Adipose tissue (tissue), 3 donors: Measurements from ENCODE around the gene CYS1. TPM values are rescaled to one million over a fixed set of nuclear protein-coding genes. Genes with fewer than 3 reads are reported as not detected.
"Not testable (repeated sequence)": the region's sequence is repeated elsewhere in the genome, so short reads cannot be mapped to it uniquely, and the experiment has no call there.

ENCODE experiments used
- H3K27ac ChIP-seq: one replicate; pipeline ENCODE4 v1.5.1; 2013; ENCODE audit warnings: low read depth, low read length
- WGBS, 3 donors: extraction: QIAGEN DNeasy Blood & Tissue Kit; methylation state at CpG; one replicate each; pipeline ENCODE4 v1.1.7; 2013; 5-methylcytosine and 5-hydroxymethylcytosine counted together
- polyA plus RNA-seq, 3 donors: library from polyadenylated mRNA; stranded (reverse); fragments of 200-250 nt; gene quantifications; one replicate each; pipeline ENCODE4 v1.2.3, GENCODE V29; 2013
- donor health status: healthy with polysubstance abuse.
- donor health status: Bipolar disorder and iron deficiency.
- donor health status: healthy.

Gene CYS1
- polyA plus RNA-seq, 3 donors, result 0.22 to 14.2 (median 2.4) TPM

- no peak overlapping the region for H3K27ac ChIP-seq
- WGBS, 3 donors, result 60 to 80% (median 67%) methylated on average over 16 of the region's 16 CpGs
Measured at GRCh38 chr2:10039658-10040410, 40.4 kb downstream of the CYS1 start.

GRCh38 chr2:10038716-10039115 is 41.5 kb downstream of the CYS1 start:
- peak overlapping the region; percentile 19 for H3K27ac ChIP-seq

DNA sequence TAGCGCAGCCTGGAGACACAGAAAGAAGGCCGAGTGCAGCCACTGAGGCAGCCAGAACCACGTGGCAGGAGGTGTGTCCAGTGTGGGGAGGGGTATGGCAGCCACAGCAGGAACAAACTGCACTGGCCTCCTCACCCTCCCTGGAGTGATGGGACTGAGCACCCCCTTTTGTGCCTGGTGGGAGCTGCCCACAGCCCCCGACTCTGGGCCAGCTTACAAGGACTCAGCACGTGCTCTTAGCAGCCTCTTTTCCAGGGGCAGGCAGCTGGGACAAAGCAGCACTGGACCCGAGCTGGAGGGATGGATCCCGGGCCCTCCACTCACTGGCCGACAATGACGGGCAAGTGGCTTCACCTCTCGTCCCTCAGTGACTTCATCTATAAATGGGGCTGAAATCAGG is 42.1 kb downstream of the CYS1 start:
- no peak overlapping the region for H3K27ac ChIP-seq
- 83 to 90% (median 87%) methylated on average over 10 of the region's 10 CpGs for WGBS, 3 donors

- peak overlapping the region; percentile 78 for H3K27ac ChIP-seq
- 27 to 33% (median 32%) methylated on average over 14 of the region's 14 CpGs for WGBS, 3 donors
Measured at GRCh38 chr2:10036095-10036884, 43.9 kb downstream of the CYS1 start.

- WGBS, 3 donors, result 64 to 68% (median 65%) methylated on average over 5 of the region's 5 CpGs
Measured at GRCh38 chr2:10035633-10036032, 44.6 kb downstream of the CYS1 start.

DNA sequence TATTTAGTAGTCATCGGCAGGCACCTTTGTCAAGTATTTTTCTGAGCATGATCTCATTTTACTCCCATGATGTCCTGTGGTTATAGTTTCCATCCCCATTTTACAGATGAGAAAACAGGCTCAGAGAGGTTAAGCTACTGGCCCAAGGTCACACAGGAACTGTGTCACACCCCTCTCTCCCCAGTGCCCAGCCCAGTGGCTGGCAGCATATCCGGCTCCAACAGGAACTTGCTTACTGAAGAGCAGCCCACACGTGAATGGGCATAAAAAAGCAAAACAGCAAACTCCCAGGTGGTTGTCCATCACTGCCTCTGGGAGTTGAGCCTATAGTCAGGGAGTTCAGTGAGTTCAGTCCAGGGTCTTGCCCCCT is 45.2 kb downstream of the CYS1 start:
- H3K27ac ChIP-seq, result no peak overlapping the region
- 50 to 66% (median 54%) methylated on average over 3 of the region's 3 CpGs for WGBS, 3 donors

More at GRCh38 chr2:10035633-10036032, 44.6 kb downstream of the CYS1 start:
- no peak overlapping the region for H3K27ac ChIP-seq

DNA sequence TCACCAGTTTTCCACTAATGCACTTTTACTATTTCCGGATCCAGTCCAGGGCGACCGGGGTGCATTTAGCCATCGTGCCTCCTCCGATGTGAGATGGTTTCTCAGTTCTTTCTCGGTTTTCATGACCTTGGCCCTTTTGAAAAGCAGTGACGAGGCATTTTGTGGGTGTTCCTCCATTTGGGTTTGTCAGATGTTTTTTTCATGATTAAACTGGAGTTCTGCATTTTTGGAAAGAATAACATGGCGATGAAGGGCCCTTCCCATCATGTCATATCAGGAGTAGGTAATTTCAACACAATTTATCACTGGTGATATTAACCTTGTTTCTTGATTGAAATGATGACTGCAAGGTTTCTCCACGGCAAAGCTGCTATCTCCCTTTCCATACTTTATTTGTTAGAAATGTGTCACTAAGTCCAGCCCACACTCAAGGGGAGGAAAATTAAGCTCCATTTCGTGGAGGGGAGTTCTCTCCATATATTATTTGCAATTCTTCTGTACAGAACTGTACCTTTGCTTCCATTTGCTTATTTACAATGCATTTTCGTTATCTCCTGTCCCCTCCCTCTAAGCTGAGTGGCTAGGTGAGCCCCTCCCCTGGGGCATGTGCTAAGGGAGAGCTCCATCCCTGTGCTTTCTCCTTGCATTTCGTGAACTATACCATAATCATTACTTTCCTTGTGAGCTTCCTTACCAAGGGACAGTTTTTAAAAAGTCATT is 45.7 kb downstream of the CYS1 start:
- 79 to 82% (median 82%) methylated on average over 12 of the region's 12 CpGs for WGBS, 3 donors
- H3K27ac ChIP-seq, result no peak overlapping the region

- H3K27ac ChIP-seq, result no peak overlapping the region
- 83 to 93% (median 89%) methylated on average over 14 of the region's 14 CpGs for WGBS, 3 donors
Measured at GRCh38 chr2:10033251-10034006, 46.8 kb downstream of the CYS1 start.

DNA sequence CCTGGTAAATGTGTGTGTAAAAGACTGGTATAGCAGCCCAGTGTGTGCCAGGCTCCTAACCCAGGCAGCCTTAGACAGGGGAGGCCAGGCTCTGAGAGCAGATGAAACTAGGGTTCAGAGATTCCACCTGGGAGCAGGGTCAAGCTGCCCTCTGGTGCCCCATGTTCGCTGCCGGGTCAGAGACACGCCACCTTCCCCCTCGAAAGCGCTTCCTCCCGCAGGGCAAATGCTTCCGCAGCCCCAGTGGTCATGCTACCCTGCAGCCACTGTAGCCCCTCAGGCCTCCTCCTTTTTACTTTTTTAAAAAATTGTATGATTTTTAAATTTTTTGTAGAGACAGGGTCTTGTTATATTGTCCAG is 47.5 kb downstream of the CYS1 start:
- H3K27ac ChIP-seq, result no peak overlapping the region
- WGBS, 3 donors, result 97 to 98% (median 97%) methylated on average over 7 of the region's 7 CpGs

DNA sequence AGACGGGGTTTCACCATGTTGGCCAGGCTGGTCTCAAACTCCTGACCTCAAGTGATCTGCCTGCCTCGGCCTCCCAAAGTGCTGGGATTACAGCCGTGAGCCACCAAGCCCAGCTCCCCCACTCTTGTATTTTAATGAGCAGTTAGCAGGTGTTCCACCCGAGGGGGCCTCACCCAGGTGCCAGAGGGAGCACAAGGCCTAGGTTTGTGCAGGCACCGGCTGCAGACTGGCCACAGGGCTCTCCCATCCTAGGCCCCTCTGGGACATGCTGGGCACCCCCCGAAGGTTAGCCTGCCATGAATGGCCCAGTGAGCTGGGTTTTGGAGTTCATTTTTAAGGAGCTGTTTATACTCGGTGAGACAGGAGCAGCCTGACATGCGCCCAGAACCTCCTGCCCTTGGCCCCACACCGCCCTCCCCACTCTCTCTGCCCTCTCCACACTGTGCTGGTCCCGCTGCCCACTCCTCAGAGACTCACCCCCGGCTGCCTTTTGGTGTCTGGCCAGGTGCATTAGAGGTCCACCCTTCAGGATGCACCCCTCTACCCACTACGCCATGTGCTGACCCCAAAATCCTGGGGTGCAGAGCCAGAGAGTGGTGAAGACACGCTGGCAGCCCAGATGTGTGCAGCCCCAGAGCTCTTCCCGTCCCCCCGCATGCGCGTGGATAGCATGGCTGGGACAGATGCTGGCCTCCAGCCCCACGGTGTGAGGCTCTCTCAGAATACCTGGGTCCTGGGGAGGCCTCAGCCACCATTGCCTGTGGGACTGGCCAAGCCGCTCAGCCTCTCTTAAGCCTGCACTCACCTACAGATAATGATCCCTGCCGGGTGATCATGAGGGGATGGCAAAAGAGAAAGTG is 48.1 kb downstream of the CYS1 start:
- no peak overlapping the region for H3K27ac ChIP-seq
- WGBS, 3 donors, result 91 to 93% (median 92%) methylated on average over 20 of the region's 20 CpGs

- WGBS, 3 donors, result 80 to 97% (median 95%) methylated on average over 8 of the region's 8 CpGs
Measured at GRCh38 chr2:10030798-10031197, 49.4 kb downstream of the CYS1 start.

DNA sequence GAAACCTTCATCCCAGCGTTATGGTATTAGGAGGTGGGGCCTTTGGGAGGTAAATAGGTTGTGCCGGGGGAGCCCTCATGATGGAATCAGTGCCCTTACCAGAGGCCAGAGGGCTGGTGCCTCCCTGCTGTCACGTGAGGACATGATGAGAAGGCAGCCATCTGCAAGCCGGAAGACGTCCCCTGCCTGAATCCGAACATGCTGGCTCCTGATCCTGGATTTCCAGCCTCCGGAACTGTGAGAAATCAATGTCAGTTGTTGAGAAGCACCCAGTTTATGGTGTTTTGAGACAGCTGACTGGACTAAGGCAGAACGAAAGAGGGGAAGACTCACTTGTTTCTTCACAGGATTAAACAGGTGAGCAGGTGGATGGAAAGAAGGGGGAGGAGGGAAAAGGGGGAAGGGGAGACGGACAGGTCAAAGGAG is 49.9 kb downstream of the CYS1 start:
- 45 to 74% (median 62%) methylated on average over 9 of the region's 9 CpGs for WGBS, 3 donors
- H3K27ac ChIP-seq, result no peak overlapping the region

More at GRCh38 chr2:10030798-10031197, 49.4 kb downstream of the CYS1 start:
- H3K27ac ChIP-seq, result not testable (repeated sequence)

DNA sequence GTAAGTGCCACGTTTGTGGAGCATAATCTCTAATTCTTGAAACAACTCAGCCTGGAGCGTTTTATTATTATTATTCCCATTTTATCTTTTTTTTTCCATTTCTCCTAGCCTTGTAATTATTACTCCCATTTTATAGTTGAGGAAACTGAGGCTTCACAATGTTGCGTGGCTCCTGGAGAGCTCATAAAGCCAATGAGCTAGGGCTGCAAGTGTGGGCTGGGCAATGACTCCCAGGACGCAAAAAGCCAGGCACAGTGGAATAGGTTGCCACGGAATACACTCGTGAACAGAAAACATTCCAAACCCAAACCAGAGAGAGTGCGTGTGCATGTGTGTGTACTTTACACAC is 50.4 kb downstream of the CYS1 start:
- WGBS, 3 donors, result 74 to 78% (median 76%) methylated on average over 7 of the region's 7 CpGs
- no peak overlapping the region for H3K27ac ChIP-seq

- H3K27ac ChIP-seq, result no peak overlapping the region
- WGBS, 3 donors, result 34 to 67% (median 36%) methylated on average over 25 to 26 of the region's 26 CpGs
Measured at GRCh38 chr2:10028988-10029874, 51.0 kb downstream of the CYS1 start.

GRCh38 chr2:10028407-10028987 is 51.7 kb downstream of the CYS1 start:
- WGBS, 3 donors, result 80 to 89% (median 82%) methylated on average over 16 of the region's 16 CpGs
- H3K27ac ChIP-seq, result no peak overlapping the region

DNA sequence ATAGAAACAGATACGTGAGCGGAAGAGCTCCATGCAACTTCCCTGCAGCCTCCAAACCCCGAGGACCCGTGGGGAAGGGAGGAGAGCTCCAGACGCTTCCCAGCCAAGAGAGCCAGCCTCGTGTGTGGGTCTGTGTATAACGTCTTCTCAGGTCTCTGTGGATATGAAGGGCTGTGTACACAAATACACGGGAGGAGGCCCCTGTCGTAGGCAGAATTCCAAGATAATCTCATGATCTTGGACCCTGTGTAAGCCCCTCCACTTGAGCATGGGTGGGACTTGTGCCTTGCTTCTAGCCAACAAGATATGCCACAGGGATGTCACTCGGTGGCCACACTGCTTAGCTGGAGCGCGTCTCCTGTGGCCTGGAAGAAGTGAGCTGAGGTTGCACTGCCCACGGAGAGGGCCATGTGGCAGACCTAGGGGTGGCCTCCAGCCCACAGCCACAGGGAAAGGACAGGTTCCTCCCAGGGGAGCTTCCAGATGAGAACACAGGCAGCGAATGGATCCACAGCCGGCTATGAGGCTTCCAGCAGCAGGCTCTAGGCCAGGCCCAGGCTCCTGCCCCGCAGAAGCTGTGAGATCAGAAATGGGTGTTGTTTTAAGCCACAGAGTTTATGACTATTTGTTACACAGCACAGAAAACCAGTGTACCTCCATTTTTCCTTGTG is 52.4 kb downstream of the CYS1 start:
- WGBS, 3 donors, result 68 to 87% (median 78%) methylated on average over 15 to 16 of the region's 16 CpGs
- H3K27ac ChIP-seq, result no peak overlapping the region
